ENCODE measurements around the gene RPRML.

The RPRML gene

DNA sequence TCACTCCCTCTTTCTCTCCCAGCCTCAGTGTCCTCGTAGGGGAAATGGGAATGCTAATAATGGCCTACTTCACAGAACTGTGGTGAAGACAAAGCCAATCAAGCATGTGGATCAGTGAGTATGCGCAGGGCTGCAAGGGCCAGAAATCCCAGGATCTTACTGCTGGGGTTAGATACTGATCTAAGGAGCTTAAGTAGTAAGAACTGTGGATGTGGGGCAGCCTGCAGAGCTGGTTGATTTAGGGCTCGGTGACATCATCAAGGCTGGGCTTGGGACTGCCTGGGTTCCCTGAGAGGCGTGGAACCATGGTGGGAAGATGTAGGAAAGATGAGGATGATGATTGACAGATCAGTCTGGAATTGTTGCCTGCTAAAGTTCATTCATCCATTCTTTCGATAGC, 30.5 kb downstream of the RPRML start:
- H3K36me3 ChIP-seq = no peaks in the 10 kb centered on the region
- H3K9me3 ChIP-seq = no peaks in the 10 kb centered on the region
- no peaks in the 10 kb centered on the region for H3K4me1 ChIP-seq (ENCODE audit: control insufficient read depth in 1 of 2, insufficient read depth in 1 of 2, low read depth in 1 of 2, low read length in 1 of 2)
- H3K27ac ChIP-seq = no peak overlapping the region
- TF ChIP-seq, protein P1, sequence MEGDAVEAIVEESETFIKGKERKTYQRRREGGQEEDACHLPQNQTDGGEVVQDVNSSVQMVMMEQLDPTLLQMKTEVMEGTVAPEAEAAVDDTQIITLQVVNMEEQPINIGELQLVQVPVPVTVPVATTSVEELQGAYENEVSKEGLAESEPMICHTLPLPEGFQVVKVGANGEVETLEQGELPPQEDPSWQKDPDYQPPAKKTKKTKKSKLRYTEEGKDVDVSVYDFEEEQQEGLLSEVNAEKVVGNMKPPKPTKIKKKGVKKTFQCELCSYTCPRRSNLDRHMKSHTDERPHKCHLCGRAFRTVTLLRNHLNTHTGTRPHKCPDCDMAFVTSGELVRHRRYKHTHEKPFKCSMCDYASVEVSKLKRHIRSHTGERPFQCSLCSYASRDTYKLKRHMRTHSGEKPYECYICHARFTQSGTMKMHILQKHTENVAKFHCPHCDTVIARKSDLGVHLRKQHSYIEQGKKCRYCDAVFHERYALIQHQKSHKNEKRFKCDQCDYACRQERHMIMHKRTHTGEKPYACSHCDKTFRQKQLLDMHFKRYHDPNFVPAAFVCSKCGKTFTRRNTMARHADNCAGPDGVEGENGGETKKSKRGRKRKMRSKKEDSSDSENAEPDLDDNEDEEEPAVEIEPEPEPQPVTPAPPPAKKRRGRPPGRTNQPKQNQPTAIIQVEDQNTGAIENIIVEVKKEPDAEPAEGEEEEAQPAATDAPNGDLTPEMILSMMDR (IDR thresholded peaks at IDR 0.05) = no peak
- no peak overlapping the region for H3K4me3 ChIP-seq (ENCODE audit: low read depth in 1 of 2, low read length in 1 of 2)
- H3K27me3 ChIP-seq = peaks cover 13% of the 10 kb centered on the region

DNA sequence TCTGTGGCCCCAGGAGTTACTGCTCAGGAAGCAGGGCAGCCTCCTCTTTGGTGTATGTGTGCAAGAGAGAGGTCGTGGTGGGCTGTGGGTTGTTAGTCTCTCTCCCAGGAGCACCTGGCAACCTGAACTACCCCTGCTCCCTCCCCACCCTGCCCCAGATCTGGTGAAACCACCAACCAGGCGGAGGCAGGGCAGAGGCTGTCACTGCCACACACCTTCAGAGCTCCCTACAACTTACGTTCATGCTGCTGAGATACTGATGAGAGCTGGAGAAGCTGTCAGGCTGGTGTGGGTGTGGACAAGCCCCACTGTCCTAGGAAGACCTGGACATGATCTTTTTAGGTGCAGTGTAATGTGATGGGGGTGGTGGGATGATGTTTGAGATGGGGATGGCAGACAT, 31.8 kb downstream of the RPRML start:
- peaks cover 16% of the 10 kb centered on the region for H3K27me3 ChIP-seq

DNA sequence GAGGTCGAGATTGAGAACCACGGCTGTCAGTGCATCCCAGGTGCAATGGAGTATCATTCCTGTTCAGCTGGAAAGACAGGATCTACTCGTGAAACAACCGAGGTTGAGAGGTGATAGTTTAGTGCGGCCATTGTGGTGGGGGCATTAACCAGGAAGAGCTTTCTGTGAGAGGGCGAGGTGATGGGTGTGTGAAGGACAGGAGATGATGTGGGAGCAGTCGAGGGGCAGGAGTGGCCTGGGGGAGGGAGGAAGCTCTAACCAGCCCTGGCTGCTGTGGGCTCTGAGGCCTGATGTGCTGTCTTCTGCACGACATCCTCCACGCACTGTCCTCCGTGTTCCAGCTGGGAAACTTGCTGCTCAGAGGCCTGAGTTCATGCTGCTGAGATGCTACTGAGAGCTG, 34.1 kb downstream of the RPRML start:
- Histone ChIP-seq H3K27ac (no peak overlapping the region), H3K4me1 (ENCODE audit: control insufficient read depth in 1 of 2, insufficient read depth in 1 of 2, low read depth in 1 of 2, low read length in 1 of 2) (no peaks in the 10 kb centered on the region), H3K4me3 (ENCODE audit: low read depth in 1 of 2, low read length in 1 of 2) (no peak overlapping the region), H3K27me3 (peaks cover 14% of the 10 kb centered on the region), H3K9me3 (no peaks in the 10 kb centered on the region), H3K36me3 (peaks cover 12% of the 10 kb centered on the region)
- TF ChIP-seq, protein P1 (IDR thresholded peaks at IDR 0.05) = no peak

More for the DNA sequence above, 31.8 kb downstream of the RPRML start:
- no peaks in the 10 kb centered on the region for H3K4me1 ChIP-seq (ENCODE audit: control insufficient read depth in 1 of 2, insufficient read depth in 1 of 2, low read depth in 1 of 2, low read length in 1 of 2)
- H3K9me3 ChIP-seq = no peaks in the 10 kb centered on the region
- no peaks in the 10 kb centered on the region for H3K36me3 ChIP-seq
- TF ChIP-seq, protein P1 (IDR thresholded peaks at IDR 0.05) = no peak
- no peak overlapping the region for H3K27ac ChIP-seq
- H3K4me3 ChIP-seq (ENCODE audit: low read depth in 1 of 2, low read length in 1 of 2) = no peak overlapping the region

DNA sequence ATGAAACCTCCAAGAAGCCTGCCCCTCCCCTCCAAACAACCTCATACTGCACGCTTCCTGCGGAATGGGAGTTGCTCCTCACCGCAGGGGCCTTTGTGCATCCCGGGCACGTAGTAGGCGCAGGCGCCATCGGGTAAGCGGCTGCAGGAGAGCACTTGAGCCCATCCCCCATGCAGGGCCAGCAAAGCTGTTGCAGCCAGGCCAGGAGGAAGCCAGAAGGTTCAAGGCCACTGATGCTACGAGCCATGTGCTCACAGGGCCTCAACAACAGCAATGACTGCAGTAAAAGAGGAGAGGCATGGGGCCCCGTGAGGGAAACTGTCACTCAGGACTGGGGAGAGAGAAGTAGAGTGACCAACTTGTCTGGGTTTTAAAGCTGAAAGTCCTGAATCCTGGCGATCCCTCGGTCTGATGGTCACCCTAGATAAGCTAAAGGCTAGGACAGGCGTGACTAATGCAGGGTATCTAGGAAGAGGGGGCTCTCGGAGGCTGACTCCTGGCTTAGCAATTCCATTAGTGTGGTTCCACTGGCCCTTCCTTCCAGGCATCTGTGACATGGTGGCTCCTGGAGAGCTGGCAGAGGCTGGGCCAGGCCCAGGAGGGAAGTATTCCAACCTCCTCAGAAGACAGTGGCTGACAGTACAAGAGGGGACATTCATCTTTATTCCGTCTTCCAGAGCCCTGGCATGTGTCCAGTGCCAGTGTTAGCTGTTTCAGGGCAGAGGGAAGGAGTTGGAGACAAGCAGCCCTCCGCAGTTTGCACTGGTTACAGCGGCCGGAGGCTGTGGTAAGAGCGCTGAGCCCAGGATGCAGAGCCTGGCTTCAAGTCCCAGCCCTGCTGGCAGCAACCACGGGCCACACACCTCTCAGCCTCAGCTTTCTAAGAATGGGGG, 35.3 kb downstream of the RPRML start:
- Histone ChIP-seq H3K9me3 (no peaks in the 10 kb centered on the region), H3K36me3 (peaks cover 24% of the 10 kb centered on the region), H3K4me3 (ENCODE audit: low read depth in 1 of 2, low read length in 1 of 2) (no peak overlapping the region), H3K27ac (no peak overlapping the region), H3K4me1 (ENCODE audit: control insufficient read depth in 1 of 2, insufficient read depth in 1 of 2, low read depth in 1 of 2, low read length in 1 of 2) (no peaks in the 10 kb centered on the region), H3K27me3 (peaks cover 14% of the 10 kb centered on the region)
- TF ChIP-seq, protein P1 (IDR thresholded peaks at IDR 0.05) = no peak

DNA sequence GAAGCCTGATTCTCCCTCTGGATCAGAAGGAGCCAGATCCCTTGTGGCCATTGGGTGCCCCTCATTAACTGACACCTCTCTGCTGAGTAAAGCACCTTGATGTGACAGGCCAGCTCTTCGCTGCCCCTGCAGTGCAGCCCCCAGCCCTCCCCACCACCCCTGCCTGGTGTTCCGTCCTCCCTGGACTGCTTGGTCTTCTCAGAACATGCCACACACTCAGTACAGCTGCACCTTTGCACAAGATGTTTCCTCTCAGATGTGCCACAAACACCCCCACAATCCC, 35.9 kb downstream of the RPRML start:
- Histone ChIP-seq H3K36me3 (peaks cover 30% of the 10 kb centered on the region), H3K4me3 (ENCODE audit: low read depth in 1 of 2, low read length in 1 of 2) (no peak overlapping the region), H3K27ac (no peak overlapping the region), H3K4me1 (ENCODE audit: control insufficient read depth in 1 of 2, insufficient read depth in 1 of 2, low read depth in 1 of 2, low read length in 1 of 2) (no peaks in the 10 kb centered on the region), H3K27me3 (peaks cover 14% of the 10 kb centered on the region), H3K9me3 (no peaks in the 10 kb centered on the region)
- TF ChIP-seq, protein P1 (IDR thresholded peaks at IDR 0.05) = no peak

Measured in neutrophil (primary cell).